Measurements from ENCODE around the gene LRFN2. TPM values are rescaled to one million over a fixed set of nuclear protein-coding genes. Genes with fewer than 3 reads are reported as not detected.

LRFN2 gene
- total RNA-seq, 4 donors from 2014 or later = 0.83 TPM; not detected in 3

DNA sequence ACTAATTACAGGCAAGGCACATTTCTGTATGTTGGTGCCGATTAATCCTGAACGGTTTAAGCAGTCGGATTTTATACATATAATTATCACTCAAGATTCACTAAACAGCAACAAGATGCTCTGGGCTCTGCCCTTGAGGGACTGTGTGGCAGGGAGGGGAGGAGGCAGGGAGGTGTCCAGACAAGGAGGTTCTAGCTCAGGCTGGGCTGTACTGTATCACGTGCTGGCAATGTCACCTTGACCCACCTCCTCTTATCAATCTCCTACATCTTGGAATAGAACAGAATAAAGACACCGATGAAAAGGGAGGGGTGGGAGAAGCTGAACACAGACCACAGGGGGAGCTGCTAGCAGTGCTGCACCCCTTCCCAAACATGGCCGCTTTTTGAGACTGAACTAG, 65.7 kb downstream of the LRFN2 start:
- no peaks in the 10 kb centered on the region for H3K4me1 ChIP-seq
- no peak for TF ChIP-seq POLR2A (IDR thresholded peaks at IDR 0.05)
- TF ChIP-seq, protein P1, sequence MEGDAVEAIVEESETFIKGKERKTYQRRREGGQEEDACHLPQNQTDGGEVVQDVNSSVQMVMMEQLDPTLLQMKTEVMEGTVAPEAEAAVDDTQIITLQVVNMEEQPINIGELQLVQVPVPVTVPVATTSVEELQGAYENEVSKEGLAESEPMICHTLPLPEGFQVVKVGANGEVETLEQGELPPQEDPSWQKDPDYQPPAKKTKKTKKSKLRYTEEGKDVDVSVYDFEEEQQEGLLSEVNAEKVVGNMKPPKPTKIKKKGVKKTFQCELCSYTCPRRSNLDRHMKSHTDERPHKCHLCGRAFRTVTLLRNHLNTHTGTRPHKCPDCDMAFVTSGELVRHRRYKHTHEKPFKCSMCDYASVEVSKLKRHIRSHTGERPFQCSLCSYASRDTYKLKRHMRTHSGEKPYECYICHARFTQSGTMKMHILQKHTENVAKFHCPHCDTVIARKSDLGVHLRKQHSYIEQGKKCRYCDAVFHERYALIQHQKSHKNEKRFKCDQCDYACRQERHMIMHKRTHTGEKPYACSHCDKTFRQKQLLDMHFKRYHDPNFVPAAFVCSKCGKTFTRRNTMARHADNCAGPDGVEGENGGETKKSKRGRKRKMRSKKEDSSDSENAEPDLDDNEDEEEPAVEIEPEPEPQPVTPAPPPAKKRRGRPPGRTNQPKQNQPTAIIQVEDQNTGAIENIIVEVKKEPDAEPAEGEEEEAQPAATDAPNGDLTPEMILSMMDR (IDR thresholded peaks at IDR 0.05) = no peak
- no peak overlapping the region for H3K4me3 ChIP-seq
- no peaks in the 10 kb centered on the region for H3K9me3 ChIP-seq
- DNase-seq = no peak
- no peaks in the 10 kb centered on the region for H3K36me3 ChIP-seq
- no peak overlapping the region for H3K27ac ChIP-seq
- no peaks in the 10 kb centered on the region for H3K27me3 ChIP-seq

DNA sequence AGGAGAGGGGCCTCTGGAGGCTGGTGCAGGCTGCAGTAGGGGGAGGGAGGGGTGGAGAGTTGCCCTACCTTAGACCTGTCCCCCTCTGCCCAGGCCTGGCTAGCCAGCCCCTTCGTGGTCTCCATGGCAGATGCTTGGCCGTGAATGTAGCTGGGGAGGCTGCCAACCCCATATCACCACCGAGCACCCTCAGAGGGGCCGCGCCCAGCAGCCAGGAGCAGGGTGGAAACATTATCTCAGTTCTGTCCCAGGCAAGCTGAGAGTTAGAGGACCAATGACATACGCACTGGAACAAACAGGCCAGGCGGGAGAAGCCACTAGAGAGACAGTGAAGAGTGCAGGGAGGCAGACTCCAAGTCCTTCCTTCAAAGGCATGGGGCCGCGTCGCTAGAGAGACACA, 66.5 kb downstream of the LRFN2 start:
- no peak for TF ChIP-seq POLR2A (IDR thresholded peaks at IDR 0.05)
- TF ChIP-seq, protein P1 (IDR thresholded peaks at IDR 0.05) = no peak
- Histone ChIP-seq H3K27ac (no peak overlapping the region), H3K4me1 (no peaks in the 10 kb centered on the region), H3K9me3 (no peaks in the 10 kb centered on the region), H3K4me3 (no peak overlapping the region), H3K27me3 (no peaks in the 10 kb centered on the region), H3K36me3 (no peaks in the 10 kb centered on the region)
- no peak for DNase-seq

DNA sequence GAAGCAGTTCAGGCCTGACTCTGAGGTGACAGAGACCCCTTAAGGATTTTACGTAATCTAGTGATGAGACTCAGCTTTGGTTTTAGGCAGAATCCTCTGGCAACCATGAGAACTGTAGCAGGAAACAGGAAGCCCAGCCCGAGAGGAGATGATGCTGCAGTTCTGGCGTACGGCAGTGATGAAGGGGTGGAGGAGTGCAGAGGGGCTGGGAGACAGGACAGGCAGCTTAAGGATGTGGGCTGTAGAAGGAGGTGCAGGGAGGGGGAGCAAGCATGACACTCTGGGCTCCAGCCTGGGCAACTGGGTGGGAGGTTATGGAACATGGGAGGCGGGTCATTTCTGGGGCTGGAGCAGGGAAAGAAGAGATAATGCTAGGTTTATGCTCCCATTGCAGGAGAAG, 67.1 kb downstream of the LRFN2 start:
- Histone ChIP-seq H3K4me3 (no peak overlapping the region), H3K27me3 (no peaks in the 10 kb centered on the region), H3K36me3 (no peaks in the 10 kb centered on the region), H3K9me3 (no peaks in the 10 kb centered on the region), H3K27ac (no peak overlapping the region), H3K4me1 (no peaks in the 10 kb centered on the region)
- TF ChIP-seq, protein P1 (IDR thresholded peaks at IDR 0.05) = no peak
- no peak for TF ChIP-seq POLR2A (IDR thresholded peaks at IDR 0.05)
- no peak for DNase-seq

DNA sequence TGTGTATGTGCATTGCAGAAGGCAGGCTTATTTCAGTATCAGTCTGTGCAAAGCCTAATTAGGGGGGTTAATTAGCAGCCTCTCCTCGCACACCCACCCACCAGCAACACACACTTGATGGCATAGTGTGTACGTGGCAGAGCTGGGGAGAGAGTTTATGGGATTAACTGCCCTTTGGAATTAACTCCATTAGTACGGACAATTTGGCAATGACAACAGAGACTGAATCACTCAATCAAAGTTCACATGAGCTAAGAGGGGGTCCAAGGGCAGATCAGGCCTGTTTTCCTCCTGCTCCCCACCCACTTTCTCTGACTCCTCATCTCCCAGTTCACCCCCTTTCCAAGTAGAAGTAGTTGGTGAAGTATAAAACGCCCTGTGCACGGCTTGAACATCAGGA, 69.5 kb downstream of the LRFN2 start:
- Histone ChIP-seq H3K4me3 (no peak overlapping the region), H3K36me3 (no peaks in the 10 kb centered on the region), H3K4me1 (no peaks in the 10 kb centered on the region), H3K9me3 (no peaks in the 10 kb centered on the region), H3K27me3 (no peaks in the 10 kb centered on the region), H3K27ac (peak overlapping the region in 1 of 4 donors; percentile 12)
- TF ChIP-seq, protein P1 (IDR thresholded peaks at IDR 0.05) = no peak
- TF ChIP-seq POLR2A (IDR thresholded peaks at IDR 0.05) = no peak
- DNase-seq = peak in 1 of 3 donors; percentile 50

DNA sequence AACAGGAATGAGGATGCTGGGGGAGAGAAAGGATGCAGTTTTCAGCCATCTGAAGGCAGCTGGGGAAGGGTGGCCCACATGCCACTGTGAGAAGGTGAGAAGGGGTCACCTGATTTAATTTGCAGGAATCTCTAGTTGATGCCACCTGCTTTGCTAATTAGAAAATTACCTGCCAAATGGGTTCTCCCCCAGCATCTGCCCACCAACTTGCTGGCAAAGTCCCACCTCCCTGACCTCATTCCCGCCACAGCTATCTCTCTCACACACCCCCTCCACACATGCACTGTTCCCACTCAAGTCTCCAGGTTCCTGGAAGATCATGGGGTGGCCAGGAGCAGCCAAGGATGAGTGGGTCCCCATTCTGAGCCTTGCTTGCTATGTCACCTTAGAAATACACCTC, 70.7 kb downstream of the LRFN2 start:
- H3K27ac ChIP-seq = no peak overlapping the region
- H3K9me3 ChIP-seq = no peaks in the 10 kb centered on the region
- no peak overlapping the region for H3K4me3 ChIP-seq
- DNase-seq = no peak
- no peaks in the 10 kb centered on the region for H3K36me3 ChIP-seq
- no peaks in the 10 kb centered on the region for H3K4me1 ChIP-seq
- TF ChIP-seq, protein P1 (IDR thresholded peaks at IDR 0.05) = no peak
- TF ChIP-seq POLR2A (IDR thresholded peaks at IDR 0.05) = no peak
- no peaks in the 10 kb centered on the region for H3K27me3 ChIP-seq

DNA sequence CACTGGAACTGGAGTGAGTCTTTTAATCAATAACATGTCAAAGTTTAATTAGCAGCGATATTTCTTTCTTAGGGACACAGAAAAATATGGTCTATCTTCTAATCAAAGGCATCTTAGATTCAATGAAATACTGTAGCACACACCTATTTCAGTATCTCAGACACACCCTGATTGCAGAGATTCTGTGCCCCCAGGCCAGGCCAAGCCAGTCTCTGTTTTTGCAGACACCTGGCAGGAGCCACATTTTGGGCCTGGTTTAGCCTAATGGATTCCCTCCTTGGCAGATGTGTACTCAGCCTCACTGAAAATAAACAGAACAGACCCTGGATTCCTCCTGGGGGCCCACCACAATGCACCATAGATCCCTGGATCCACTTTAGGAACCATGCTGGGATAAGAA, 74.8 kb downstream of the LRFN2 start:
- no peaks in the 10 kb centered on the region for H3K4me1 ChIP-seq
- no peaks in the 10 kb centered on the region for H3K9me3 ChIP-seq
- H3K27me3 ChIP-seq = no peaks in the 10 kb centered on the region
- no peaks in the 10 kb centered on the region for H3K36me3 ChIP-seq
- no peak for DNase-seq
- H3K27ac ChIP-seq = no peak overlapping the region
- TF ChIP-seq, protein P1 (IDR thresholded peaks at IDR 0.05) = no peak
- no peak for TF ChIP-seq POLR2A (IDR thresholded peaks at IDR 0.05)
- H3K4me3 ChIP-seq = no peak overlapping the region
